Medulla oblongata (tissue), 1 donor: ENCODE measurements around the gene PIP5K1B.
"Not testable (repeated sequence)": the region's sequence is repeated elsewhere in the genome, so short reads cannot be mapped to it uniquely, and the experiment has no call there.

Experiments used
- DNase-seq: peaks from one replicate; pipeline ENCODE4 v3.0.0-alpha.2; 2015; ENCODE audit errors: extremely low spot score

Gene PIP5K1B

DNA sequence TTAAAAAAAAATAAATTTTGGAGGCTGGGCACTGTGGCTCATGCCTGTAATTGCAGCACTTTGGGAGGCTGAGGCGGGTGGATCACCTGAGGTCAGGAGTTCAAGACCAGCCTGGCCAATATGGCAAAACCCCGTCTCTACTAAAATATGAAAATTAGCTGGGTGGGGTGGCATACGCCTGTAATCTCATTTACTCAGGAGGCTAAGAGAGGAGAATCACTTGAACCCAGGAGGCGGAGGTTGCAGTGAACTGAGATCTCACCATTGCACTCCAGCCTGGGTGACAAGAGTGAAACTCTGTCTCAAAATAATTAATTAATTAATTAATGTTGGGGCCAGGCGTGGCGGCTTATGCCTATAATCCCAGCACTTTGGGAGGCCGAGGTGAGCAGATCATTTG lies 281.9 kb downstream of the PIP5K1B start:
- not testable (repeated sequence) for DNase-seq

DNA sequence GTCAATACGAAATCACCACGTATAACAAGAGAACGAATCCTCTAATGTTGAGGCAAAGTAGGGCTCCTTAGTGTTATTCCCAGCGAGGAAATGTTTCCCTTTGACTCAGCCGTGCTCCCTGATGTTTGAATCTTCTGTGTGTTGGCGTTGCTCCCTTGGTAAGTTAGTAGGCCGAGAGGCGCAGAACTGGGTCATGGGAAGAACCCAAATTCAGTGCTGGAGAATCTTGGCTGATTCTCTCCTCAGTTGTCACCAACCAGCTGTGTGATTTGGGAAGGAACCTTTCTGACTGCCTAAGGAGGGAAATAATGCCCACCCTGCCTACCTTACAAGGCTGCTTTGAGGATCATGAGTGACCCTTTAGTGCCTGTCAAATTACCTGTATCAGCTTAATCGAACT lies 286.4 kb downstream of the PIP5K1B start:
- no peak for DNase-seq

DNA sequence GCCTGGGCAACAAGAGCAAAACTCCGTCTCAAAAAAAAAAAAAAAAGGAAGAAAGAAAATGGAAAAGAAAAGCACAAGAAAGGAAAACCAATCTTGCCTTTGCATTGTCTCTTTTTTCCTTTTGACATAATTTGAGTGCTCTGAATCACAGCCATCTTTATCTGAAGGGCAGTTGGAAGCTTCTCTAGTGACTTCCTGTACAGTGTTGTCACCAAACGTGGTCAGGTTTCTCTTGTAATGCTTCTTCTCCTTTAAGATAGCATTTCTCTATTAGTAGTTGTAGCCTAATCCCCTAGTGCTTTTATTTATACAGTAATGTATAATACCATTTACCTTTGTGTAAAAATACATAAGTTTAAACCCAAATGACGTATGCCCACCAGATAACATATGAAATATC lies 290.7 kb downstream of the PIP5K1B start:
- no peak for DNase-seq

DNA sequence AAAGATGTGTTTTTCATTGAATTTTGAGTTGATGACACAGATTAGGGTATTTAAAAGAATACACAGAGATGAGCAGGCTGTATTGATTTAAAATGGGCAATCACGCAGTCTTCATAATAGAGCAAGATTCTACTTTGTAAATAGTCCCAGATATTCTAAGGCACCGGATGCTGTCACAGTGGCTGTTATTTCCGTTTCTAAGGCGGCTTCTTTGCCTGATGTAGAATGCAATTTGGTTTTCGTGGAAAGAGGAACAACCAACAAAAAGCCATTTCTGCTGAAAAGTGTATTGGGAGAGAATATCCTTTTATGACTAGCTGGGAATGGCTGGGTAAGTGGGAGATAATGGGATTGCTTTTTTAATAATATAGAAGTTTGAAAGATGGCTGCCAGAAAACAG lies 291.4 kb downstream of the PIP5K1B start:
- DNase-seq: peak; percentile 51

DNA sequence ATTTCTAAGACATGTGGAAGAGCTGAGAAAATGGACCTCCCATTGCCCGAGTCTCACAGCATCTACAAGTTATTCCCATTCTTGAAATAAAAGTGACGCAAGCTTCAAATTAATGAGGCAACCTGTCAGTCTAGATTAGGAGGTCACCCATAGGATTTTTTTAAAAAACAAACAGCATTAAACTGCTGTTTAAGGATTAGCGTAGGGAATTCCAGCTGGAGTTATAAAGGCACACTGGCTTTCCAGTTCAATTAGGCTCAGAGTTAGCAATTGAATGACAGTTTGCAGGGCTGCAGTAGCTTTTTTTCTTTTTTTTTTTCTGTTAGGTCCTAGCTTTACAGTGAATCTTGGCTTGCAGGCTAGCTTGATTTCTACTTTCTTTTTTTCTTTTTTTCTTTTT lies 292.6 kb downstream of the PIP5K1B start:
- no peak for DNase-seq

DNA sequence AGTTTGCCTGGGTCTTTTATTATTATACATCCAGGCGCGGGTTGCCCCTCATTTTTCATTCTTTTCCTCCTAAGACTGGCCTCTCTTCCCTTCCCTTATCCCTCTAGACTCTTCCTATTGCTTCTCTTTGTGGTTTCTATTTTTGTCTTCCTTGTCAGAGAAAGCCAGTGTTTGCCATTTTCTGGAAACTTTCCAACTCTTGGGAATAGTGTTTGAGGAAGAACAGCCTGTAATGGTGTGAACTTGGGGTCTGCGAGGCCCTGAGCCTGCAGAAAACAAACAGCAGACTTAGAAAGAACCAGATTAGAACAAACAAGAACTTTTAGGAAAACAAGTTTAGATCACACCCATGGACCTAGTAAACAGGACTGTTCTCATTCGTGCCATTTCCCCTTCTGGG lies 293.3 kb downstream of the PIP5K1B start:
- peak; percentile 25 for DNase-seq

DNA sequence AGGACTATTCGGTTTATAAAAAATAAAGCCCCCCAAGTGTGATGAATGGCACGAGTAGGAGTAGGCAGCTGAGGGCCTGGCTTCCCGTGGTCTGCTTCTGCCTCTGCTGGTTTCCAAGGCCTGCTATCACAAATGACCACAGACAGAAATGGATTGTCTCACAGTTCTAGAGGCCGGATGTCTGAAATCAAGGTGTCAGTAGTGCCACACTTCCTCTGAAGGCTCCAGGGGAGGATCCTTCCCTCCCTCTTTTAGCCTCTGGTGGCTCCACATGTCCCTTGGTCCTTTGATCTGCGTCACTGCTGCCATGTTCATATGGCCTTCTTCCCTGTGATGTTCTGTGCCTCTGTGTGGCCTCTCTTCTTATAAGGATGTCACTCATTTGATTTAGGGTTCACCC lies 293.8 kb downstream of the PIP5K1B start:
- no peak for DNase-seq

DNA sequence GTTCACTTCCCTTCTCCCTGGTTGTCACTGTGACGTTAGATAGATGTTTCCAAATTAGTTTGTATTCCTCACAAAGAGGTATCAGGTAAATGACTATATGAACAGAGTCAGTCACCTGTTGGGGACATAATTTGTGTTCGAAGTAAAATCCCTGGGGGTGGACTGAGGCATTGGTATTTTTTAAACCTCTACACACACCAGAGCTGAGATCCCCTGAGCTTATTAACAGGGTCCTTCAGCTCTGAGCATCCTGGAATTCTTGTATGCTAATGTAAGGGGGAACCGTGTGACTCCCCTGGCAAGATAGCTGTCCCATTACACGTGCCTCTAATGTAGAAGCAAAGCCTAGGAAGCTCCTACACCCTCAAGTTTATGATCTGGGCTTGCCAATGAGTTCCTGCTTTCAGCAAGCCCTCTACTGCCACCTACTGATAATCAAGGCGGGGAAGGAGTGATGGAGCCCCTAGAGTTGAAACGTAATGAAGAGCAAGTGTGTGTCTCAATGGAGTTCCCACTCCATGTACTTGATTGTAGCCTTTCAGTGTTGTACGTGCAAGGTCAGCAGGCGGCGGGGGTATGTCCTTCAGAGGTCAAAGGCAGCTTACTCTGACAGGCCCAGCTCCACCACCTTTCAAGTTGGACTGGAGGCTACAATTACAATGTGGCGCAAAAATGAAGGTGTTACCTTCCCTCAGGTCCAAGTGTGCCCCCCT lies 294.5 kb downstream of the PIP5K1B start:
- peak; percentile 85 for DNase-seq

DNA sequence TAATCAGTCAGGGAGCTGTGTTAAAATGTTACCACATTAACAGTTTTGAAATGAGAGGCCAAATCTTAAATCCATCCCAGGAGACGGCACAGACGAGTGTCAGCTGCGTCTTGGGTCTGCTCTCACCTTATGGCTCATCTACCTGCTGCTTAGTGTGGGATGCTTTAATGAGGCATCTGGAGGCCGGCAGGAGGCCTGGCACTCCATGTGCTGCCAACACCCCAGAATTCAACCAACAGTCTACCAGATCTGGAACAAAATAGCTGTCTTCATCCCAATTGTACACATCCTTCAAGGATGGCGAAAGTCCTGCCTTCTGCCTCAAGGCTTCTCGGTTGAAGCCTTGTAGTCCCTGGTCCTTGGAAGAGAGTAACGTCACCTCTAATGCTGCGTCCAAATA lies 296.9 kb downstream of the PIP5K1B start:
- DNase-seq: no peak

DNA sequence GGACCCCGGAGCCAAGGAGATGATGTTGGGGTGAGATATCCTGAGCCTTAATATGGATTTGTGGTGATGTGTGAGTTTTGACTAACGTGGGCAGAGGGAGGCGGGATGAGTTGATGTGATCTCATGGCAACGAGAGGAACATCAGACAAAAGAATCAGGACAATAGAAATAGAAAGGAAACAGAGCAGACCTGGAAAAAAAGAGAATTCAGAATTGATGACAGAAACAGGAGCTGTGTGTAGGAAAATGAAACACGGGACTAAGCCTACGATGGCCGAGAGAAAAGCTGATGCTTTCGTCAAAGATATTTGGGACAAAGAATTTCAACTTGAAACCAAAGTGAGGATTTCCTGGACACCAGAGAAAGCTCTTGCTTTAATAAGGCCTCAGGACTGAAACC lies 298.0 kb downstream of the PIP5K1B start:
- no peak for DNase-seq

DNA sequence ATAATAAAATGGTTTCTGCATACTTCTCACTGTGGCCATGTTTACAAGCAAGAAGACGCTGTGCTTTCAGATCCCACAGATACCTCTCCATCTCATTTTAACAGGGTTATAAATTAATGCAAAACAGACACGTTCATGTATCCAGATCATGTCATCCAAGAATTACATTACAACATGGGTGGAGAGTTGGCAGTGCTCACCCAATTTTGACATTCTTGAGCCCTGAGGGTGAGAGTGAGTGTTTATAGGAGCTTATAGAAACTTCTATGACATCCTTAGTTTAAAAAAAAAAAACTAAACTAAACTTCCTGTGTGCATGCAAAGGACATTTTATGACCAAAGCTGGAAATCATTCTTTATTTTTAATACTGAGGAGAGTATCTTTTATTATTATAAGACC lies 299.8 kb downstream of the PIP5K1B start:
- no peak for DNase-seq

DNA sequence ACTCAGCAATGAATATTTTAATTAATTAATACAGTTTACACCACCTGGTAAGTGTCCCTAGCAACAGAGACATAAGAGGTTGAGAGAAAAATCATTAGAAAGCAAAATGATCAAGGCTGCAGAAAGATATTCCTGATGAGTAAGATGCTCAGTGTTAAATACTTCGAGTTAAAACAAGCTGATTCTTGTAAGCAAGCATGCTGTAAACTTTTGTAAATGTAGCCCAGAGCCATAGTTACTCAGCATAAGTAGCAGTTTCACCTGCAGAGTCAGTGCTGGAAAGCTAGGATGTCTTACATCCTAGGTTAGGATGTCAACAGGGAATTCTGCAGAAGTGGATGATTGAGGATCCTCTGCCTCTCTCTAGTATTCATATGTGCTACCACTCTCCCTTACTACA lies 304.7 kb downstream of the PIP5K1B start:
- DNase-seq: no peak

DNA sequence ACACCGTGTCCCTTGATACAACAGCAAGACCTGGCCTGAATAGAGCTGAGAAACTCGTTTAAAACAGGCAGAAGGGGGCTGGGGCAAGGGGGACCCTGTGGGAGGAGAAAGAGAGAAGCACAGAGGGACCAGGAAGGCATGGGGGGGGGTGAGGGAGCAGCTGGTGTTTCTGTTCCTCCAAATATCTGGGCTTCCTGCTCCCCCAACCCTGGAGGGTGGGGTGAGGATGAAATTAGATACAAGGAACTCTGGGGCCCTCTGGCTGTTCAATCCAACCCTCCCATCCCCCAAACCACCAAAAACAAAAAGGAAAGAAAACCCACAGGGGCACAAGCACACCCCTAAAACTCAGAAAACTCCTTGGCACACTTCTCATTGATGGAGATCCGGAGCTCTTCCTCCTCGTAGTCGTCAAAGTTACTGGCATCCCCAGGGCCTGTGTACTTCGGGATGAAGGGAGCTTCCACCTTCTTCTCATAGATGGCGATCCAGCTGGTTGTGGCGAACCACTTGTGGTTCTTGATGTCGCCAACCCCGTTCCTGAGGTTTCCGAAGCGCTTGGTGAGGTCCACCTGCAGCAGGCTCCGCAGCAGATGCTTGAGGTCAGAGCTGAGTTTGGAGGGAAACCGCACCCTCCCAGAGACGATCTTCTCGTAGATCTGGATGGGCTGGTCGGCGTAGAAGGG lies 307.8 kb downstream of the PIP5K1B start:
- DNase-seq: peak; percentile 55

DNA sequence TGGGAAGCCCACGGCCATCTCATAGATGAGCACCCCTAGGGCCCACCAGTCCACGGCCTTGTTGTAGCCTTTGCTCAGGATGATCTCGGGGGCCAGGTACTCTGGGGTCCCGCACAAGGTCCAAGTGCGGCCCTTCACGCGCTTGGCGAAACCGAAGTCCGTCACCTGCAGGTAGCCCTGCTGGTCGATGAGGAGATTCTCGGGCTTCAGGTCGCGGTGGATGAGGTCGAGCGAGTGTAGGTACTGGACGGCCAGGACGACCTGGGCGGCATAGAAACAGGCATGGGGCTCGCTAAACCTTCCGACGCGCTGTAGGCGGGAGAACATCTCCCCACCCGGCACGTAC lies 308.3 kb downstream of the PIP5K1B start:
- no peak for DNase-seq

DNA sequence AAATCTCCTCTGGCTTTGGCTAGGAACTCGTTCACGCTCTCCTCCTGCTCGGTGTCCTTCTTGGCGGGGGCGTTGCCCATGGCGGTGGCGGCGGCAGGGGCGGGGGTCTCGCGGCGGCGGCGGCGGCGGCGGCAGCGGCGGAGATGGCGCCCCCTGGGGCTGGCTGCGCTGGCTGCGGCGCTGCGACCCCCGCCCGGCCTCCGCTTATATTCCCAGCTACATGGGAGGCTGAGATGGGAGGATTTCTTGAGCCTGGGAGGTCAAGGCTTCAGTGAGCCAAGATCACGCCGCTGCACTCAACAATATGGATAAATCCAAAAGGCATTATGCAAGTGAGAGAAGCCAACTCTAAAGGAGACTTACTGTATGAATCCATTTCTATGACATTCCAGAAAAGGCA lies 309.0 kb downstream of the PIP5K1B start, which contains the start of gene PRKACG:
PRKACG (minus strand) TSS at position 101 of the 400 bp plus-strand sequence; CDS start at position 80, 21 bp downstream.
- DNase-seq: no peak

DNA sequence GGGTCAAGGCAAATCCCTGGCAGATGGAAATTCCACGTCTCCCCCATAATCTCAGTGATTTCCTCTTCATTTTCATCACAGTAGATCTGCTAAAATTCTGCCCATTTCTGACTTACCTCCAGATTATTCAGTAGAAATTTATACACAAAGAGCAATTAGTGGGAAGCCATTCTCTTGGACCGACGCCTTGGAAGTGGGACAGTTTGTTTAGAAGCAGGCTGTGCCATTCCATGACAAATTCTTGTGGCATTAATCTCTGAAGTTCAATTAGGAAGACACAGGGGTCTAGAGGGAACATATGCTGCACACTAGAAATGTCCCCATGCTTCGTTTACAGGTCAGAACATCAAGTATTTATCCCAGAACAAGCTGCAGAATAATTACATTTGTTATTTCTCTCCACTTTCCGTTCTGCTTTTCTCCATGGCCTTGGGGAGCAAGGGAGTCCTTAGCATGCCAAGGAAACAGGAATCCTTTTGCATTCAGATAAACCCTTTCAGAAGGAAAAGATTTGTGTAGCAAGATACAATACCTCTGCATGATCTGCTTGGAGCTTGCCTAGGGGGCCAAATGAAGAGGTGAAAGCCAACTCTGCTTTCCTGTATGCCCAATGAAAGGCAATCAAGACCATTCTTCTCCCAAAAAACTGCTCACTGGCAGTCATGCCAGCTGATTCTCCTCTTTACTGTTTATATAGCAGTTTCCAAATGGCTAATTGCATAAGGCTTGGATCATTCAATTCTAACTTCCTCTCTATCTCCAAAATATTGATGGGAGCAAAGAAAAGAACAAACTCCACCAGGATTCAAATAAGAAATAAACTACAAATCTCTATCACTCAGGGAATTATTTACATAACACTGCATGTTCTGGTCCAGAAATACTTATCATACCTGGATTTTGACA lies 311.4 kb downstream of the PIP5K1B start:
- DNase-seq: no peak

DNA sequence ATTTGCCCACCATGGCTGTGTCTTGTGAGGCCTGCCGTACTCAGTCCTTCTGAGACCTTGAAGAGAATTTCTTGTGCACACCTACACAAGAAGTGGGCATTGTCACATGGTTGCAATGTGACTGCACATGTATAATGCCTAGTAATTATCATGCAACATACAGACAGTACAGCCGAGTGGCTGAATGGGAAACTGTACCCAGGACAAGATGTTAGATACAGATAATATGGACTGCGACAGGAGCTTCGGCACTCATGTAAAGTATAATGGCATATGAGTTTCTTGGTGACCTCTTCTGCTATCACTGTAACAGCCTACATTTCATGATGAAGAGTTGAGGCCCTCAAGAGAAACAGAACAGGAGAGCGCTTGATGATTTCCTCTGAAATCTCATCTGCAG lies 313.7 kb downstream of the PIP5K1B start:
- DNase-seq: no peak

DNA sequence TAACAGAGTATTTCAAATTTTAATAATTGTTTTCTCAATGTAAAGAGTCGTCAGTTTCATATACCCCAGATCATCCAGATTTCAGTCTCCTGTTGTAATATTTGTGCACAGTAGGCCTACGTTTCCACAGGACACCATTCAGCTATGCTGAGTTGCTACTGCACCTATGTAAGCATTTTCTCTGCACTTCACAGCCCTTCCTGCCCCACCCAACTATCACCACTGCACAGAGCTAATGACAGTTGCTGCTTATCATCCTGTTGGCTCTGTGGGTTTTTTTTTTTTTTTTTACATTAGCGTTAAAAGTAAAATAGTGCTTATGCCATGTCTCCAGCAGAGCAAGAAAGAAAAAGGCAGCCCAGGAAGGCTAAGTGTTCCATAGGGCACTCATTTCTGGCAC lies 314.8 kb downstream of the PIP5K1B start:
- no peak for DNase-seq

DNA sequence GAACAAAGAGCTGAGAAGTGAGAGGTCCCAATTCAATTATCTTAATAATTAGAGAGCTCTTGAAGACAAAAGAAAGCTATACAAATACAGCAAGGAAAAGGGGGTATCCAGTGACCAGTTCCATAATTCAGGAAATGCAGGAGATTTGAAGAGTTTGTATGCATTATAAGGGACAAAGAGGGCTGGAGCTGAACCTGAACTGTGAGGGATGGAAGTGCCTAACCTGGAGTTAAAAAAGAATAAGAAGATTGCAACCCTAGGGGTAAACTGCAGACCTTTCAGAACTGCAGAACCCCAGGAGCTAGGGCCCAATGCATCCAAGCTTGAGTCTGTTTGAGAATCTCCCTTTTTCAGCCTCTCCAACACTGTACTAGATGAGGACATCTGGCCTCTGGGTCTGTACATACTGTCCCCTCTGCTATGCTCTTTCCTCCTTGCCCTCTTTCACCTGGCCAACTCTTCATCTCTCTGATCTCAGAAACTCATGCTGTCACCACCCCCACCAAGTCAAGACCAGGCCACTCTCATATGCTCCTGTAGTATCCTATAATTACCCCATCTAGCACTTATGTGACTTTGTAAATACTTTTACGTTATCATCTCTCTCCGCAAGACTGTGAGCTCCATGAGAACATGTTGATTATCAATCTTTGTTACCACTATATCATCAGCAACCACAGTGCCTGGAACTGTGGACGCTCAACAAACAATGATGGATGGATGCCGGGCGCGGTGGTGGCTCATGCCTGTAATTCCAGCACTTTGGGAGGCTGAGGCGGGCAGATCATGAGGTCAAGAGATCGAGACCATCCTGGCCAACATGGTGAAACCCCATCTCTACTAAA lies 315.5 kb downstream of the PIP5K1B start:
- DNase-seq: no peak

DNA sequence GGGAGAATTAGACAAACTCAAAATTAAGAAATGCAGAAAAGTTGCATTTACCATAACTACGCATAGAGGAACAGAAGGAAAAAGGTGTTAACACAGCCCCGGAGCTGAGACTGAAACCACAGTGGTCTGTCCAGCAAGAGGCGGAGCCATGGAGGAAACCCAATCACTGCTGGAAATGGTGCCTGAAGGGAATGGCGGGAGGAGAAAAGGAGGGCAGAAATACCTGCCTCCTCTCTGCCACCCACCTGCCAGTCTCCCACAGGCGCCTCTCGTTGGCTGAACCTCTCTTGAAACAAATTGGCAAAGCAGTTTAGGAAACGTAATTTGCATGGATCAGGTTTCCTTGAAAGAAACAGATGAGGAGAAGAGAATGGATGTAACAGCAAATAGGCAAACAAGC lies 318.6 kb downstream of the PIP5K1B start:
- no peak for DNase-seq

DNA sequence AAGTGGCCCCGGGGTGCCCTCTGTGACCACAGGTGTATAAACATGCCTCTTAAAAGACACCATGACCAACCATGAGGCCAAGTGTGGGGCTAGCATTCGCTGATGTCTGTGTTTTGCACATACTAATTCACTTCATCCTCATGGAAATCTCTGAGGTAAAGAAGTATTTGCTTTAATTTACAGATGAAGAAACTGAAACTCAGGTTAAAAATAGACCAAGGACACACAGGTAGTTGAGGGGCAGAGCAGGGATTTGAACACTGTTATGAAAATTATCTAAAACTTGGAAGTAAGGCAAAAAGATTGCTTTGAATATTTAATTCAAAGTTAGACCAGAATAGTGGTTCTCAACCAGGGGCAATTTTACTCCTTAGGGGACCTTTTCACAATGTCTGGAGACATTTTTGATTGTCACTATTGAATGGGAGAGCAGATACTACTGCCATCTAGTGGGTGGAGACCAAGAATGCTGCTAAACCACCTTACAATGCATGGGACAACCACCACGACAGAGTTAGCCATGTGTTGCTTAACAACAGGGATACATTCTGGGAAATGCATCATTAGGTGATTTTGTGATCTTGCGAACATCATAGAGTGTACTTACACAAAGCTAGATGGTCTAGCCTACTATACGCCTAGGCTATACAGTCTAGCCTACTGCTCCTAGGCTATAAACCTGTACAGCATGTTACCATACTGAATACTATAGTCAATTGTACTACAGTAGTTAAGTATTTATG lies 322.5 kb downstream of the PIP5K1B start:
- peak; percentile 77 for DNase-seq
